GM12864 (cell line): ENCODE results near the gene UBXN6.

ENCODE experiments used
- DNase-seq: peaks from one replicate; pipeline ENCODE4 v3.0.0-alpha.2; 2011; ENCODE audit warnings: low read depth
- H3K4me3 ChIP-seq: 2 replicates; pipeline ENCODE4 v1.5.1; 2011; ENCODE audit warnings: mild to moderate bottlenecking, low read depth, low read length, control low read depth
- CTCF ChIP-seq: IDR thresholded peaks from 2 replicates; pipeline ENCODE4 v1.5.1; 2011; ENCODE audit warnings: low read depth, mild to moderate bottlenecking, moderate library complexity, low read length, control low read depth, inconsistent platforms; ENCODE audit errors: missing control alignments

UBXN6 gene

GRCh38 chr19:4503825-4504170, 46.2 kb upstream of the UBXN6 start:
- TF ChIP-seq CTCF = no peak
- DNase-seq = no peak
- no peak overlapping the region for H3K4me3 ChIP-seq

- TF ChIP-seq CTCF = no peak
- H3K4me3 ChIP-seq = no peak overlapping the region
- DNase-seq = no peak
Measured at GRCh38 chr19:4503132-4503824, 45.7 kb upstream of the UBXN6 start.

- H3K4me3 ChIP-seq = no peak overlapping the region
- no peak for DNase-seq
- no peak for TF ChIP-seq CTCF
Measured at GRCh38 chr19:4502282-4503131, 44.9 kb upstream of the UBXN6 start.

GRCh38 chr19:4501691-4502090, 44.1 kb upstream of the UBXN6 start:
- no peak for DNase-seq
- H3K4me3 ChIP-seq = no peak overlapping the region
- no peak for TF ChIP-seq CTCF

GRCh38 chr19:4500841-4501591, 43.4 kb upstream of the UBXN6 start:
- DNase-seq = no peak
- no peak overlapping the region for H3K4me3 ChIP-seq
- no peak for TF ChIP-seq CTCF

GRCh38 chr19:4499855-4500254, 42.3 kb upstream of the UBXN6 start:
- DNase-seq = no peak
- TF ChIP-seq CTCF = no peak

More at GRCh38 chr19:4499855-4500254, 42.3 kb upstream of the UBXN6 start:
- H3K4me3 ChIP-seq = no peak overlapping the region
